ENCODE measurements around the gene AHDC1. TPM values are rescaled to one million over a fixed set of nuclear protein-coding genes. Genes with fewer than 3 reads are reported as not detected.
A peak's percentile ranks its signal among the peaks of the same experiment; 100 is the strongest.
"Not testable (repeated sequence)": the region's sequence is repeated elsewhere in the genome, so short reads cannot be mapped to it uniquely, and the experiment has no call there.

AHDC1 gene
- total RNA-seq, 4 donors from 2014 or later, result 37.7 to 63.0 (median 52.5) TPM

DNA sequence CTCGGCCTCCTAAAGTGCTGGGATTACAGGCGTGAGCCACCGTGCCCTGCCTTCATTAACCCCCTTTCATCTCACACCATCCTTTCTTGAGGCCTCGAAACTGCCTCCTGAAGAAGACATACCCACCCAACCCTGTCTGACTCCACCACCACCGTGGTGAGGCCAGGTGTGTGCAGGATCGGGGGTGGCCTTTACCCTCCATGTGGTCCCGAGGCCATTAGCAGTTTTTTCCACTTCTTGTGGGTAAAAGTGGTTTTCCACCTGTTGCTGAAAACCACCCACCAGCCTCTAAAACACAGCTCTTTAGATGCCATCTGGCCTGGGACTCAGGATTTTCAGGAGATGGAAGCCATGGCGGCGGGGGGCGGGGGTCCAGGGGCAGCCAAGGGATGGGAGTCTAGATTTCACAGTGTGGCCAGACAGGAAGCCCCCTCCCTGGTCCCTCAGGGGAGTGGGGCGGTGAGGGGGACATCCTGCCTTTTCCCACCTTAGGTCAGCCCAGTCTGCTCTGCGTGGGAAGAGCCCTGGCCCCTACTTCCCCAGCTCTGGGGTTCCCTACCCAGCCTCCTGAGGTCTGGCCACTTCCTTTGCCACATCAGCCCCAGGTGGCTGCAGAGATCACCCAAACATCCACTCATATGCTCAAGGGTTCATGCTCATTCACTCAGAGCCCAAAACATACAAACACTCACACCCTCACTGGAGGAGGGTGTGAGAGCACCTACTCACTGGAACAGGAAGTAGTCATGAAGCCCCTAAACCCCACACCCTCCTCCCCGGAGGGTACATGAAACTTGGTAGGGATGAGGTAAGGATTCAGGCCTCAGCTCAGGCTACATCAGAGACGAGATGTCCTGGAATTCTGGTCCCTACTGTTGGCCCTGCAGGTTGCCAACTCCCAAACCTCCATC, 28.7 kb upstream of the AHDC1 start:
- no peak overlapping the region for H3K4me3 ChIP-seq (ENCODE audit: low read depth, poor library complexity, severe bottlenecking)
- intact Hi-C loops (cut with DNase I; ENCODE audit: low total_unique reads), result no loop called here
- DNase-seq (ENCODE audit: low spot score in 2 of 2), result no peak
- WGBS, 2 donors, result 74 to 87% methylated on average over 14 of the region's 14 CpGs
- TF ChIP-seq, protein P1, sequence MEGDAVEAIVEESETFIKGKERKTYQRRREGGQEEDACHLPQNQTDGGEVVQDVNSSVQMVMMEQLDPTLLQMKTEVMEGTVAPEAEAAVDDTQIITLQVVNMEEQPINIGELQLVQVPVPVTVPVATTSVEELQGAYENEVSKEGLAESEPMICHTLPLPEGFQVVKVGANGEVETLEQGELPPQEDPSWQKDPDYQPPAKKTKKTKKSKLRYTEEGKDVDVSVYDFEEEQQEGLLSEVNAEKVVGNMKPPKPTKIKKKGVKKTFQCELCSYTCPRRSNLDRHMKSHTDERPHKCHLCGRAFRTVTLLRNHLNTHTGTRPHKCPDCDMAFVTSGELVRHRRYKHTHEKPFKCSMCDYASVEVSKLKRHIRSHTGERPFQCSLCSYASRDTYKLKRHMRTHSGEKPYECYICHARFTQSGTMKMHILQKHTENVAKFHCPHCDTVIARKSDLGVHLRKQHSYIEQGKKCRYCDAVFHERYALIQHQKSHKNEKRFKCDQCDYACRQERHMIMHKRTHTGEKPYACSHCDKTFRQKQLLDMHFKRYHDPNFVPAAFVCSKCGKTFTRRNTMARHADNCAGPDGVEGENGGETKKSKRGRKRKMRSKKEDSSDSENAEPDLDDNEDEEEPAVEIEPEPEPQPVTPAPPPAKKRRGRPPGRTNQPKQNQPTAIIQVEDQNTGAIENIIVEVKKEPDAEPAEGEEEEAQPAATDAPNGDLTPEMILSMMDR (IDR thresholded peaks at IDR 0.05), result no peak

DNA sequence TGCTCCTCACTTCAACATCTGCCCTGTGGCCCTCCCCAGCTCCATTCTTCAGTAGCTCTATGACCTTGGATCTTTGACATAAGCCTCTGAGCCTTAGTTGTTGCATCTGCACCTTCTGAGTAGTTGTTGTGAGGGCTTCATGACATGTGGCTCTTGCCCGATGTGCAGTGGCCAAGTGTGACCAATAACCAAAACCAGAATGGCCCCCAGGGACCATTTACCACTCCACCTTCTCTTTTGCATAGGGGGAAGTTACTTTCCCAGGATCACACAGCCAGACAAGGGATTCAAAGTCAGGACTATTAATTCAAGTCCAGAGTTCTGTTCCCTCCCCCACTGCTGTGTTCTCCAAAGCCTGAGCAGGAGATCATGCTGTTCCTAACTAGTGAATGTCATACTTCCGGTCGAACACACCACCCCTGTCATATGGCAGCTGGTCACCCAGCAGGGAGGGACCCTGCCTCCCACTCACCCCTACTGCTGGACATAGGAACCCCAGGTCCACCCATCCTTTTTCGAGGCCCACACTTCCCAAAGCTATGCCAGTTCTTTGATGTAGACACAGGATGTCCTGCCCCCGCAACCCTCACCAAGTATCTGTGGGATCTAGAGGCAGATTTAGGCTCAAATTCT, 27.0 kb upstream of the AHDC1 start:
- 34 to 46% methylated on average over 5 of the region's 5 CpGs for WGBS, 2 donors
- intact Hi-C loops (cut with DNase I; ENCODE audit: low total_unique reads), result no loop called here

DNA sequence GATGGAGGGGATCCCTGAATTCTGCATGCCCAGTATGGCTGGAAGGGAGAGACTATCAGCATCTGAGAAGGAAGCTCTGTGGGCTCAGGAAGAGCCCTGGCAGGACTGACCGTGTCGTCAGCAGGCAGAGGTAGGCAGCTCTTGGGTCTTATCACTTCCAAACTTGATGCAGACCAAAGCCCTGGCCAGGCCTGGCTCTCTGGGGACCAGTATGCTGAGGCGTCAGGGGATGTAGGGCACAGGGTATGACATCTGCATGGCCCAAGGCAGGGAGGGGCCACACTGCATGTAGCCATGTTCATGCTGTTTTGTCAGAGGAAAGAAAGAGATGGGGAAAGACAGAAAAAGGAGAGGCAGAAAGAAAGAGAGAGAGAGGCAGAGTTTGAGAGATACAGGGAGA, 24.8 kb upstream of the AHDC1 start:
- no peak overlapping the region for H3K4me3 ChIP-seq (ENCODE audit: low read depth, poor library complexity, severe bottlenecking)
- TF ChIP-seq, protein P1 (IDR thresholded peaks at IDR 0.05), result no peak
- TF ChIP-seq POLR2A (IDR thresholded peaks at IDR 0.05), result no peak
- DNase-seq (ENCODE audit: low spot score in 2 of 2), result no peak
- intact Hi-C loops (cut with DNase I; ENCODE audit: low total_unique reads), result no loop called here
- WGBS, 2 donors, result 69 to 79% methylated on average over 3 of the region's 3 CpGs

More for the DNA sequence above, 27.0 kb upstream of the AHDC1 start:
- no peak overlapping the region for H3K4me3 ChIP-seq (ENCODE audit: low read depth, poor library complexity, severe bottlenecking)
- DNase-seq (ENCODE audit: low spot score in 2 of 2), result peak in 1 of 2 donors; percentile 80
- TF ChIP-seq, protein P1 (IDR thresholded peaks at IDR 0.05), result no peak
- no peak for TF ChIP-seq POLR2A (IDR thresholded peaks at IDR 0.05)

DNA sequence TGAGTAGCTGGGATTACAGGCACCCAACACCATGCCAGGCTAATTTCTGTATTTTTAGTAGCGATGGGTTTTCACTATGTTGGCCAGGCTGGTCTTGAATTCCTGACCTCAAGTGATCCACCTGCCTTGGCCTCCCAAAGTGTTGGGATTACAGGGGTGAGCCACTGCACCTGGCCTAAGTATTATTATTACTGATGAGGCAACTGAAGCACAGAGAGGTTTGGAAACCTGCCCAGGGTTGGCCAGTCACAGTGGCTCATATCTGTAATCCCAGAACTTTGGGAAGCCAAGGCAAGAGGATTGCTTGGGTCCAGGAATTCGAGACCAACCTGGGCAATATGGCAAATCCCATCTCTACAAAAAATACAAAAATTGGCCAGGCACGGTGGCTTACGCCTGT, 23.8 kb upstream of the AHDC1 start:
- H3K4me3 ChIP-seq (ENCODE audit: low read depth, poor library complexity, severe bottlenecking); intact Hi-C loops (cut with DNase I; ENCODE audit: low total_unique reads); DNase-seq (ENCODE audit: low spot score in 2 of 2): not testable (repeated sequence)
- 91 to 99% methylated on average over 4 of the region's 4 CpGs for WGBS, 2 donors

DNA sequence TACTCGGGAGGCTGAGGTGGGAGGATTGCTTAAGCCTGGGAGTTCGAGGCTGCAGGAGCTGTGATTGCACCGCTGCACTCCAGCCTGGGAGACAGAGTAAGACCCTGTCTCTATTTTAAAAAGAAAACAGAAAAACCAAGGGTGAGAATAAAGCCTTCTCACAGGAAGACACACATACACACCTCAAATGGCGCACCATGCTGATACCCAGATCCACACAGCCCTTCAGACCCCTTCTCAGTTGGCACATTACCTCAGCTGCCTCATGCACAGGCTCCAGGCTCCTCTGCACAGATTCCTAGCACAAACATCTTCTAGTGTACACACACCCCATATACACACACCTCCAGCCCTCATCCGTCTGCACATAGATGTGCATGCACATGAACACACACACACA, 23.1 kb upstream of the AHDC1 start:
- no peak overlapping the region for H3K4me3 ChIP-seq (ENCODE audit: low read depth, poor library complexity, severe bottlenecking)
- no peak for DNase-seq (ENCODE audit: low spot score in 2 of 2)
- TF ChIP-seq, protein P1 (IDR thresholded peaks at IDR 0.05), result no peak
- no peak for TF ChIP-seq POLR2A (IDR thresholded peaks at IDR 0.05)
- WGBS, 2 donors, result 94 to 95% methylated on average over 5 of the region's 5 CpGs
- intact Hi-C loops (cut with DNase I; ENCODE audit: low total_unique reads), result no loop called here
